GM18499 (cell line): ENCODE results near the gene TPGS2.
"Not testable (repeated sequence)": the region's sequence is repeated elsewhere in the genome, so short reads cannot be mapped to it uniquely, and the experiment has no call there.

ENCODE experiments used
- ATAC-seq: cut with Tn5 transposase; IDR thresholded peaks from one replicate; pipeline ENCODE4 v1.9.1; 2021; ENCODE audit warnings: moderate number of reproducible peaks; ENCODE audit not compliant: insufficient read depth, unreplicated experiment

TPGS2 gene

DNA sequence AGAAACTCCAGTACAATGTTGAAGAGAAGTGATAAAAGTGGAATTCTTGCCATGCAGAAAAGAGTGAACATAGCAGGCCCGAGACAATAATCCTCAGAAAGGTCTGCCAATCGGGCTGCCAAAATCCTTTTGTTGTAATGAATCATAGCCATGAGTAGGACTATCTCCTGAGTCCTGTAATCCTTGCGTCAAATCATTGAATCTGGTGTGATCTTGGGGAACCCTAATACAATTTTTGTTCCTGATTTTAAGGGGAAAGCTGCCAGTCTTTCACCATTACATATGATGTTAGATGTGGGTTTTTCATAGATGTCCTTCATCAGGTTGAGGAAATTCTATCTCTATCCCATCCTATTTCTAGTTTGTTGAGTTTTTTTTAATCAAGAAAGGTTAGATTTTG lies 2.2 kb downstream of the TPGS2 start:
- no peak for ATAC-seq

DNA sequence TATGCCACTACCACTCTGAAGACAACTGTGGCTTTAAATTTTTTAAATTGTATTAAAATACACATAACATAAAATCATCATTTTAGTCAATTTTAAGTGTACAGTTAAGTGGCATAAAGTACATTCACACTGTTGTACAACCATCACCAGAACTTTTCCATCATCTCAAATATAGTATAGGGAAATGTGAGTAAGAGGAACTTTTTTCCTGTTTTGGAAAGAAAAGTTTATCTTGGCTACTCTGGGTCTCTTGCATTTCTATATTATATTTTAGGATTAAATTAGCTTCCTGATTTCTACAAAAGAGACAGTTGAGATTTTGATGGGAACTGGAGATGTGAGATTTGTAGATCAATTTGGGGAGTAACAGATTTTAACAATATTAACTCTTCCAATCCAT lies 3.3 kb downstream of the TPGS2 start:
- no peak for ATAC-seq

- ATAC-seq, result no peak
These were observed 7.1 kb downstream of the TPGS2 start for GRCh38 chr18:36821681-36822080.

- no peak for ATAC-seq
These were observed 9.2 kb downstream of the TPGS2 start for GRCh38 chr18:36819621-36820020.

- ATAC-seq, result no peak
These were observed 10.2 kb downstream of the TPGS2 start for GRCh38 chr18:36818652-36819051.

DNA sequence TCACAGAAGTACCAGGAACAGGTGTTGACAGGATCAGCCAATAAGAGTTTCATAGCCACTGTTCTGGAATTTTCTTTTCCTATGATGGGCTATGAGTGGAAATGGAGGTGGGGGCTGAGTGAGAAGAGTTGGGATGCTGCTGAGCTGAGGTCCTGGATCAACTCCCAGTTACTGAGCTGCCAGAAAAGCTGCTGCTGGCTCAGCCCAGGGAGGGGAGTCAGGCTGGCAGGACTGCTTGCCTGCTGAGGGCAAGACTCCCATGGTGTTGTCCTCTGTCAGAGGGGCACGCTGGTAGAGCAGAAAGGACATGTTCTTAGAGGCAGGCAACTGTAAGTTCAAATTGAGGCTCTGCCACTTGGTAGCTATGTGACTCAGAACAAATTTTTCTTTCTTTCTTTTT lies 11.8 kb downstream of the TPGS2 start:
- ATAC-seq, result no peak

GRCh38 chr18:36816096-36816495 lies 12.7 kb downstream of the TPGS2 start:
- ATAC-seq, result not testable (repeated sequence)

- no peak for ATAC-seq
These were observed 13.8 kb downstream of the TPGS2 start for GRCh38 chr18:36814994-36815393.

DNA sequence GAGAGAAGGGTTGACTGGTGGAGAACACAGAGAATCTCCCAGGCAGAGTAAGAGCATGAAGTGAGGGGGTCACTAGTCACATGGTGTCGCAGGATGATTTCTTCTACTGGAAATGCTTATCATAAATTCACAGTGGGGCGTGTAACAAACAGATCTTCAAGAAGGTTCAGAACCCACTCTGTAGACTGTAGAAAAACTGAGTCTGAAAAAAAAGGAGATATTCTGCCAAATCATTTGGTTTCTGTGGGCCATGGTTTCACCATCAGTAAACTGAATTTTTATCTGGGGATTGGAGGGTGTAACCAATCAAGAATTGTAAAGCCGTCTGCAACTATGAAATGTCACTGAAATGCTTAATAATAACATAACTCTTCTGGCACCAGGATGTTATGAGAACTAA lies 15.0 kb downstream of the TPGS2 start:
- no peak for ATAC-seq

DNA sequence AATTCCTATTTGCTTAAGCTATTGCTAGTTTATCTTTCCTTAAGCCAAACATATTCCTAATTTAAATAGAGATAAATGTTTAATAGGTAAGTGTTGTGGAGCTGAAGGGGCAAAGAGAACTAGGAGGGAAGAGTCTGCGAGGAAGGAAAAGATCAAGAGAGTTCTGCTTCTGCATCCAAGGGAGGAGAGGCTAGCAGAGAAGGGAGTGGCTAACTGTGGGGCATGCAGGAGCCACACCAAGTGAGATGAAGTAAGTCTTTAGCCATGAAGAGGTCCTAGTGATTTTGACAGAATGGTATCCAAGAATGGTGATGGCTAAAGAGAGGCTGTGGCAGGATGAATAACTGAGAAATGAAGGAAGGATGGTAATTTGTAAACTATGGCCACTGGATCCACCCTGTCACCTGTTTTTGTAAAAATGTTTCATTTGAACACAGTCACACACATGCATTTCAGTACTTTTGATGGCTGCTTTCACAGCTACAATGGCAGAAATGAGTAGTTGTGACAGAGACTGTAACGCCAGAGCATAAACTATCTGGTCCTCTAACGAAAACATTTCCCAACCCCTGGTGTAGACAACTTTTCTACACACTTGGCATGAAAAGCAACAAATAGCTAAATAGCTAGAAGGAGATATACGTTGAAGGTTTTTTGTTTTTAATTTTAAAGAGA lies 15.6 kb downstream of the TPGS2 start:
- ATAC-seq, result no peak

GRCh38 chr18:36812678-36813077 lies 16.1 kb downstream of the TPGS2 start:
- no peak for ATAC-seq

GRCh38 chr18:36811955-36812354 lies 16.8 kb downstream of the TPGS2 start:
- no peak for ATAC-seq

- ATAC-seq, result no peak
These were observed 17.4 kb downstream of the TPGS2 start for GRCh38 chr18:36811430-36811829.

DNA sequence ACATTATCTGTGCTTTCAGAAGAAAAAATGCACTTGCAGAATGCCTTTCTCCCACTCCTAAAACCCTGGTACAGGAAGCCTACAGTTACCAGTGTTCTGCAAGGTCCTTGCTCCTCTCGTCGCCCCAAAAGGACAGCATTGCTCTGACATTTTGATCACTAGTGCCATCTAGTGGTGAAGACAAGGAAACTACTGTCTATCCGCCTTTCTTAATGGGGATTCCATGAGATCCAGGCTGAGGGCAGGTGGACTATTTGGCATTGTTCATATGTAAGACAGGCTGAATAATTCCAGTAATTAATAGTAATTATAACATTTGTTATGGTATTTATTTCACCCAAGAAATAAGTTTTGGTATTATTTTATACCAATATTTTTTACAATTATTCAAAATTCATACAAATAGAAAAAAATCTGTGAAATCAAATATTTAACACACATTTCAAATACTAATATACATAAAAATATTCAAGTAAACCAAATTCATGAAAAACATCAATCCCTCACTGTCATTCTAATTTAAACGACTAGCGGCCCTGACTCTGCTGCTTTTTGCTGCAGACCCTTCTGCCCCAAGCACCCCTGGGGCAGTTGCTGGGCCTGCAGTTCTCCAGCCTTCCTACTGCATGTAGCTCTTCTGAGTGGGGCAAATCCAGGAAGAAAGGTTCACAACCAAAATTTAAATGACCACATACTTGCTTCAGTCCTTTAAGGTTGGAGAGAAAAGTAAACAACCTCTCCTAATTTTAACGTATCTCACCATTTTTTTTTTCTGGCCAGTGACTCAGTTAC lies 19.0 kb downstream of the TPGS2 start:
- ATAC-seq, result peak; percentile 89

DNA sequence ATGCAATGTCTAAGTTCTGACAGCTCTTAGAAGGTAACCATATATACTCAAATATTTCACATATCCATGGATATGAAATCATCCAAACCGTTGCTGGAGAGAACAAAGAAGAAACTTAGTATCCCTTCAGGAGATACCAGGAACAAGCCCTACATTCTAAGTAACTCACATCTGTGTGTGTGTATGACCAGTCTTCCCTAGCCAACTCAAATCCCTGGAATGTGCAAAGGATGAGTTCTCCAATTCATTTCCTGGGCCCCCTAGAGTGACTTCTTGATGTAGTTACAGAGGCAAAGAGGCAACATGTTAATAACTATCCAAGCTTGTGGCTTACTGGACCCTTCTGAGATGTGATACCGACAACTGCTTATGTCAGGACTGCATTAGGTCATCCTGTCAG lies 20.1 kb downstream of the TPGS2 start:
- ATAC-seq, result no peak

DNA sequence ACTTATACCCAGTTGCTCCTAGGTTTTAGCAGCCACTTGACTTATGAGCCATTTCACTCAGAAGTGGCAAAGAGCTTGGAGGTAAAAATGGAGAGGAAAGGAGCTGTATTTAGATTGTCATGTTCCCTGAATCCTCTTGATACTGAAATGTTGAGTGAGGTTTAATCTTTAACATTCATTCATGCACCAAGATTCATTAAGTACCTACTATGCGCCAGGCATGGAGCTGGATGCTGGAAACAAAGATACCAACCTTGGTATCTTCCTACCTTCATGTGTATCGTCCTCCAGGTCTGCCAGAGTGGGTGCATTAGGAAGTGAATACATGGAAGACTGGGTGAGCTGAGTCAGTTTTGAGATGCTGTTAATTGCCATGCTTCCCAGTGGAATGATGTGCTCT lies 23.7 kb downstream of the TPGS2 start:
- ATAC-seq, result no peak

- no peak for ATAC-seq
These were observed 29.9 kb downstream of the TPGS2 start for GRCh38 chr18:36798738-36799473.

DNA sequence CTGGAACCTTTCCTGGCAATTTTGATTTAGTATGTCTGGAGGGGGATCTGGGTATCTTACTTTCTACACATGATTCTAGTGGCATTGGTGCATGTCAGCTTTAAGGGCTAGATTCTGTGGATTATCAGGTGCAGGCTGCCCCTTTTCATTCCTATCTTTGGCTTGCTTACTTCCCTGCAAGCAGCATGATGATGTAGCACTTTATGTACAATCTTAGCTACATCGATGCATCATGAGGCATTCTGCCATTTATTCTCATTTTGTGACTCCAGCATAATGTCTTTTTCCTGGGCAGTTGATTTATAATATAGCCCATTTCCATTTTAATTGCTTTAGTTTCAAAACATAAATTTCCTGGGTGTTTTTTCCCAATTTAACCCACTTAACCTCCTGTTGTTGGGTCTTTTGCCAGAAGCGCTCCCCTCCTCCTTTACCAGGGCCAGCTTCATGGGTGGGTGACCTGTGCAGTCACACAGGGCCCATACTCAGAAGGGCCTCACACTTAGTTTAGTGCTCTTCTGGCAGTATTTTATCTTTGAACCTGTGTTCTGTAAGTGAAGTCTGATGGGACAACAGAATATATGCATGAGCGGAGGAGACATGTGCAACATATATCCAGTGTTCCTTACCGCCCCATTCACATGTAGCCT lies 36.0 kb downstream of the TPGS2 start:
- ATAC-seq, result no peak

GRCh38 chr18:36786686-36787085 lies 42.1 kb downstream of the TPGS2 start:
- ATAC-seq, result no peak

DNA sequence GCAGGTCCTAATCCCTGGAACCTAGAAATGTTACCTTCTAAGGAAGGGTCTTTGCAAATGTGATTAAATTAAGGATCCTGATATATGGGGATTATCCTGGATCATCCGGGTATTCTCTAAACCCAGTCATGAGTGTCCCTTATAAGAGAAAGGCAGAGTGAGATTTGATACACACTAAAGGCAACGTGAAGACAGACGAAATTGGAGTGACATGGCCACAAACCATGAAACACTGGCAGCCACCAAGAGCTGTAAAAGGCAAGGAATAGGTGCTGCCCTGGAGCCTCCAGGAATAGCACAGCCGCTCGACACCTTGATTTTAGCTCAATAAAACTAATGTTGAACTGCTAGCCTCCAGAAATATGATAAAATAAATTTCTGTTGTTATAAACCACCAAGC lies 45.0 kb downstream of the TPGS2 start:
- ATAC-seq, result no peak

- no peak for ATAC-seq
These were observed 46.1 kb downstream of the TPGS2 start for GRCh38 chr18:36782710-36783109.
